ENCODE measurements around the gene ARL11.

ARL11 gene

DNA sequence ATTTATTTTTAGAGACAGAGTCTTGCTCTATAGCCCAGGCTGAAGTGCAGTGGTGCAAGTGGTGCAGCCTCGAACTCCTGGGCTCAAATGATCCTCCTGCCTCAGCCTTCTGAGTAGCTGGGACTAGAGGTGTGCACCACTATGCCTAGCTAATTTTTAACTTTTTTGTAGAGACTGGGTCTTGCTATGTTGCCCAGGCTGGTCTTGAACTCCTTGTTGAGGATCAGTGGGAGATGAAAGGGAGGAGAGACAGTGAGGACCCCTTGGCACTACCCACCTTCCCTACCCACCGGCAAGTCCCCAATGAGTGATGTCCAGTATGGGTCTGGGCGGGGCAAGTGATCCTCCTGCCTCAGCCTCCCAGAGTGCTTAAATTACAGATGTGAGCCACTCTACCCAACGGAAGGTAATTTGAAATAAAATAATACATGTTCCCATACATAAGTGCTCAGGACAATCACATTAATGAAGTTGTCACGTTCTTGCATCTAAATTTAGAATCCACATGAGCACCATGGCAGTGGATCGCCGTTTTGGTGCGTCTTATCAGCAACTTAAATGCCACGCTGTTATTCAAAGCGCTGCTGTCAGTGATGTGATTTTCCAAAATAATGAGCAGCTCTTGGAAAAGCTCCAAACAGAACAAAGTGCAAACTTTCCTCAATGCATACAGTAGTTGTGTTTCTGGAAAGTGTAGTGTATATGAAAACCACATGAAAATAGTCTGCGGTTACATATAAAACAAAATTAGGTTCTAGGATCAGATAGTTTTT lies 5.9 kb upstream of the ARL11 start:
- H3K27me3 ChIP-seq (ENCODE audit: insufficient read depth, poor library complexity, severe bottlenecking): no peaks in the 10 kb centered on the region
- no peak overlapping the region for H3K27ac ChIP-seq (ENCODE audit: poor library complexity, severe bottlenecking)
- TF ChIP-seq, protein P1, sequence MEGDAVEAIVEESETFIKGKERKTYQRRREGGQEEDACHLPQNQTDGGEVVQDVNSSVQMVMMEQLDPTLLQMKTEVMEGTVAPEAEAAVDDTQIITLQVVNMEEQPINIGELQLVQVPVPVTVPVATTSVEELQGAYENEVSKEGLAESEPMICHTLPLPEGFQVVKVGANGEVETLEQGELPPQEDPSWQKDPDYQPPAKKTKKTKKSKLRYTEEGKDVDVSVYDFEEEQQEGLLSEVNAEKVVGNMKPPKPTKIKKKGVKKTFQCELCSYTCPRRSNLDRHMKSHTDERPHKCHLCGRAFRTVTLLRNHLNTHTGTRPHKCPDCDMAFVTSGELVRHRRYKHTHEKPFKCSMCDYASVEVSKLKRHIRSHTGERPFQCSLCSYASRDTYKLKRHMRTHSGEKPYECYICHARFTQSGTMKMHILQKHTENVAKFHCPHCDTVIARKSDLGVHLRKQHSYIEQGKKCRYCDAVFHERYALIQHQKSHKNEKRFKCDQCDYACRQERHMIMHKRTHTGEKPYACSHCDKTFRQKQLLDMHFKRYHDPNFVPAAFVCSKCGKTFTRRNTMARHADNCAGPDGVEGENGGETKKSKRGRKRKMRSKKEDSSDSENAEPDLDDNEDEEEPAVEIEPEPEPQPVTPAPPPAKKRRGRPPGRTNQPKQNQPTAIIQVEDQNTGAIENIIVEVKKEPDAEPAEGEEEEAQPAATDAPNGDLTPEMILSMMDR (IDR thresholded peaks at IDR 0.05; ENCODE audit: poor library complexity, severe bottlenecking): no peak
- DNase-seq (ENCODE audit: low spot score) (no peak), ATAC-seq (ENCODE audit: low read depth) (no peak)
- no peaks in the 10 kb centered on the region for H3K36me3 ChIP-seq (ENCODE audit: low read depth)
- H3K9me3 ChIP-seq (ENCODE audit: severe bottlenecking): no peaks in the 10 kb centered on the region
- no peaks in the 10 kb centered on the region for H3K4me1 ChIP-seq (ENCODE audit: insufficient read depth, poor library complexity, severe bottlenecking)
- no peak overlapping the region for H3K4me3 ChIP-seq (ENCODE audit: severe bottlenecking)

DNA sequence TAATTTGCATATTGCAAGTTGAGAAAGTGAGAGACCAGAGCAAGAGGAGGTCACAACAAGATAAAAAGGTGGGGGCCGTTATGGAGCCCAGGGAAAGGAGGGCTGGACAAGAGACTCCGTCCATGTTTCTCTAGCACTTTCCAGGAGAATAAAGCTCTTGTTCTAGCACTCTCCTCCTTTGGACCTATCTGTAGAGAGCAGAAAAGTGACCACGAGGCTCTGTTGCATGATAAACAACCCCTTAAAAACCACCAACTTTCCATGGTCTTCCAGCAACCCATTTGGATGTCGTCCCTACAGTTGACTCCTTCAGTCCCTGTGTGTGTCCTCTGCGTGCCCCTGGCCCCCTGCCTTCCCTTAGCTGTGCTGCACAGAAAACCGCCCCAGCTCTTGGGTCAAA lies 4.1 kb upstream of the ARL11 start:
- DNase-seq (ENCODE audit: low spot score) (no peak), ATAC-seq (ENCODE audit: low read depth) (no peak)
- H3K27ac ChIP-seq (ENCODE audit: poor library complexity, severe bottlenecking): no peak overlapping the region
- H3K36me3 ChIP-seq (ENCODE audit: low read depth): no peaks in the 10 kb centered on the region
- TF ChIP-seq, protein P1 (IDR thresholded peaks at IDR 0.05; ENCODE audit: poor library complexity, severe bottlenecking): no peak
- H3K4me1 ChIP-seq (ENCODE audit: insufficient read depth, poor library complexity, severe bottlenecking): no peaks in the 10 kb centered on the region
- no peaks in the 10 kb centered on the region for H3K27me3 ChIP-seq (ENCODE audit: insufficient read depth, poor library complexity, severe bottlenecking)
- no peak overlapping the region for H3K4me3 ChIP-seq (ENCODE audit: severe bottlenecking)
- H3K9me3 ChIP-seq (ENCODE audit: severe bottlenecking): no peaks in the 10 kb centered on the region

DNA sequence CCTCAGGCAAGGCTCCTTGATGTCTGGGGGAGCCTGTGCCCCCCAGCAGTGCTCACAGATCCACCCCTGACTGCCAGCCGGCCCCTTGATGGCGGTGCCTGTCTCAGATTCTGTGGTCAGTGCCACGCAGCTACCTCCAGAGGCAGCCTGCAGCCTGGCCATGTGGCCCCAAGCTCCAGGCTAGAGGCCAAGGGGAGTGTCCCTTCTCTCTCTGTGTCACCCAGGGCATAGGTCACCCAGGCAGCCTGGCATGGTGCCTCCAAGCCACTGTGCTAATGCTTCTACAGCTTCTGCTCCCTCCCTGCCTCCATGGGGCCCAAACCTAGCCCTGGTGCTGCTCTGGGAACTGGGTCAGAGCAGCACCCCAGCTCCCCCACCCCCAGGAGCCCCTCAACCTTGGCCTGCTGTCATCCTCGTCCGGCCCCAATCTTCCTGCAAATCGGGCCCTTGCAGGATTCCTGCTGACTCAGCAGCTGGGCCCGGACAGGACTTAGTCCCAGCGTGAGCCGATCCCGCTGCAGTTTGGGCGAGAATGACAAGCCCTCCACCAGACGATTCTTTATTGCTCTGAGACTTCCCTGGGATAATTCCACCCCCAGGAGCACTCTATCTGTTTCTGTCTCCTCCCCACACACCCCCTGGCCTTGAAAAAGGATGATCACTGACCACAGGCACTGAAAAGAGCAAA lies 2.8 kb upstream of the ARL11 start:
- no peaks in the 10 kb centered on the region for H3K9me3 ChIP-seq (ENCODE audit: severe bottlenecking)
- H3K36me3 ChIP-seq (ENCODE audit: low read depth): no peaks in the 10 kb centered on the region
- ATAC-seq (ENCODE audit: low read depth) (no peak), DNase-seq (ENCODE audit: low spot score) (no peak)
- H3K27me3 ChIP-seq (ENCODE audit: insufficient read depth, poor library complexity, severe bottlenecking): no peaks in the 10 kb centered on the region
- H3K4me3 ChIP-seq (ENCODE audit: severe bottlenecking): no peak overlapping the region
- no peaks in the 10 kb centered on the region for H3K4me1 ChIP-seq (ENCODE audit: insufficient read depth, poor library complexity, severe bottlenecking)
- TF ChIP-seq, protein P1 (IDR thresholded peaks at IDR 0.05; ENCODE audit: poor library complexity, severe bottlenecking): no peak
- no peak overlapping the region for H3K27ac ChIP-seq (ENCODE audit: poor library complexity, severe bottlenecking)

DNA sequence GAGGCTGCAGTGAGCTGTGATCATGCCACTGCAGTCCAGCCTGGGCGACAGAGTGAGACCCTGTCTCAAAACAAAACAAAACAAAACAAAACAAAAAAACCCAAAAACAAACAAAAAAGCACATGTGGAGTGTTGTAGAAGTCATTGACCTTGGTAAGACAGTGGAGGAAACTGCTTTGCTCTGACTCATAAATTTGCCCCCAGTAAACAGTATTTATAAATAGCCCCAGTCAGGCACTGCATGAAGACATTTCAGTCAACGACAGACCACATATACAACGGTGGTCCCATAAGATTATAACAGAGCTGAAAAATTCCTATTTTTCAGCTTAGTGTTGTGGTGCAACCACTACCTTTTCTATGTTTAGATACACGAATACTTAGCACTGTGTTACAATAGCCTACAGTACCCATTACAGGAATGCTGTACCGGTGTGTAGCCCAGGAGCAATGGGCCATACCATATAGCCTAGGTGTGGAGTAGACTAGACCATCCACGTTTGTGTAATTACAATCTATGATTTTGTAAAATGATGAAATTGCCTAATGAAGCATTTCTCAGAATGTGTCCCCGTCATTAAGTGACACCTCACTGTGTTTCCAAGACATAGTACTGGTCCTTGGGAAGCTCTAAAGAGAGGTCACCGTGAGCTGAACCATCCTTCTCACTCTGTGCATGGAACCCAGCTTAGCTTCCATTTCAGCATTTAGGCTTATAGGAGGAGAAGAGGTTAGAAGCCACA lies 1.1 kb downstream of the ARL11 start:
- no peaks in the 10 kb centered on the region for H3K36me3 ChIP-seq (ENCODE audit: low read depth)
- no peaks in the 10 kb centered on the region for H3K9me3 ChIP-seq (ENCODE audit: severe bottlenecking)
- H3K27ac ChIP-seq (ENCODE audit: poor library complexity, severe bottlenecking): no peak overlapping the region
- TF ChIP-seq, protein P1 (IDR thresholded peaks at IDR 0.05; ENCODE audit: poor library complexity, severe bottlenecking): no peak
- H3K27me3 ChIP-seq (ENCODE audit: insufficient read depth, poor library complexity, severe bottlenecking): no peaks in the 10 kb centered on the region
- no peaks in the 10 kb centered on the region for H3K4me1 ChIP-seq (ENCODE audit: insufficient read depth, poor library complexity, severe bottlenecking)
- no peak overlapping the region for H3K4me3 ChIP-seq (ENCODE audit: severe bottlenecking)
- DNase-seq (ENCODE audit: low spot score) (no peak), ATAC-seq (ENCODE audit: low read depth) (no peak)
